Uterus (tissue), 4 donors: Measurements from ENCODE around the gene PPIG. TPM values are rescaled to one million over a fixed set of nuclear protein-coding genes. Genes with fewer than 3 reads are reported as not detected.
"Not testable (repeated sequence)": the region's sequence is repeated elsewhere in the genome, so short reads cannot be mapped to it uniquely, and the experiment has no call there.

Experiments
- DNase-seq, 2 donors: peaks; one replicate each; pipeline ENCODE4 v3.0.0-alpha.2; 2019 to 2020
- H3K27ac ChIP-seq, 2 donors: fragments of 200-600 bp; sonication (generic); 1 replicate in 1 of 2; 2 replicates in 1 of 2; pipeline ENCODE4 v1.5.1; 2016 to 2018
- H3K27me3 ChIP-seq, 2 donors: fragments of 200-600 bp; sonication (generic); one replicate each; pipeline ENCODE4 v1.5.1; 2018 to 2019; ENCODE audit warnings: control low read depth in 1 of 2
- H3K36me3 ChIP-seq, 2 donors: fragments of 200-600 bp; sonication (generic); one replicate each; pipeline ENCODE4 v1.5.1; 2019; ENCODE audit warnings: control low read depth in 1 of 2
- H3K4me1 ChIP-seq, 2 donors: fragments of 200-600 bp; sonication (generic); one replicate each; pipeline ENCODE4 v1.5.1; 2018 to 2019; ENCODE audit warnings: control low read depth in 1 of 2
- H3K4me3 ChIP-seq, 2 donors: fragments of 200-600 bp; sonication (generic); 1 replicate in 1 of 2; 2 replicates in 1 of 2; pipeline ENCODE4 v1.5.1; 2018 to 2019; ENCODE audit warnings: mild to moderate bottlenecking in 1 of 2
- H3K9me3 ChIP-seq, 2 donors: fragments of 200-600 bp; sonication (generic); one replicate each; pipeline ENCODE4 v1.5.1; 2019; ENCODE audit warnings: control low read depth in 1 of 2
- POLR2A ChIP-seq, 2 donors: fragments of 450-650 bp; IDR thresholded peaks; one replicate each; pipeline ENCODE4 v1.6.1; 2016; ENCODE audit warnings: antibody characterized with exemption in 2 of 2, mild to moderate bottlenecking in 1 of 2, moderate library complexity in 1 of 2
- intact Hi-C: fragments of 100-400 bp; cut with DNase I; formaldehyde crosslinking; loops from one replicate; pipeline ENCODE4 v1.15.1; 2023; ENCODE audit warnings: low total_unique reads
- total RNA-seq, 4 donors: library from RNA; depleted of rRNA in 3 of 4; stranded (reverse); fragments of >200 nt in 3 of 4; gene quantifications; one replicate each; pipeline versions ENCODE4 v1.1.0 to v1.2.4, GENCODE V29; 2014 to 2023
- TF ChIP-seq, protein P1 (sequence below), 4 experiments: fragments of 200-600 bp in 2 of 4; fragments of 450-650 bp in 2 of 4; sonication (generic) in 2 of 4; IDR thresholded peaks; one replicate each; pipeline ENCODE4 v1.5.1; 2016 to 2019; ENCODE audit warnings: antibody characterized with exemption in 4 of 4, mild to moderate bottlenecking in 2 of 4, moderate library complexity in 1 of 4
- donor health status: DM: yes; HTN: yes; CAD: no.

PPIG gene
- total RNA-seq, 4 donors from 2014 or later: 24.3 to 83.4 (median 59.0) TPM

DNA sequence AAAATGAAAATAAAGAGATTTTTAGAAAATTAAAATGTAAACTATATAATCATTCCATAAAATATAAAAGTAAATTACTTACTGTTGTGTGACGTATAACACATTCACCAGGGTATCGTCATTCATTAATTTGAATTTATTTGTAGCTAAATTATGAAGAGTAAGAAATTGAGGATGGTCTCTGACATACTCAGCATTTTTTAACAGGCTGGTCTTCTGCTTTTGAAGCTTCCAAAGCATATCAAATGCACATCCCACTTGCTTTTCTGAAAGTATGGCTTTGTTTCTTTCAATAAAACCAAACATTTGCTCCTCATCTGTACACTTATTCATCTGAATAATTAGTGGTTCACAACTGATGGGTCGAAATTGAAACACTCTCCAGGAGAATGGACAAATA lies 12.6 kb upstream of the PPIG start:
- Histone ChIP-seq H3K27ac (no peak overlapping the region), H3K9me3 (no peaks in the 10 kb centered on the region), H3K4me3 (no peak overlapping the region), H3K36me3 (no peaks in the 10 kb centered on the region), H3K4me1 (peaks cover 0 to 4% of the 10 kb centered on the region in 2 donors), H3K27me3 (no peaks in the 10 kb centered on the region)
- TF ChIP-seq POLR2A (IDR thresholded peaks at IDR 0.05): no peak
- TF ChIP-seq, protein P1, sequence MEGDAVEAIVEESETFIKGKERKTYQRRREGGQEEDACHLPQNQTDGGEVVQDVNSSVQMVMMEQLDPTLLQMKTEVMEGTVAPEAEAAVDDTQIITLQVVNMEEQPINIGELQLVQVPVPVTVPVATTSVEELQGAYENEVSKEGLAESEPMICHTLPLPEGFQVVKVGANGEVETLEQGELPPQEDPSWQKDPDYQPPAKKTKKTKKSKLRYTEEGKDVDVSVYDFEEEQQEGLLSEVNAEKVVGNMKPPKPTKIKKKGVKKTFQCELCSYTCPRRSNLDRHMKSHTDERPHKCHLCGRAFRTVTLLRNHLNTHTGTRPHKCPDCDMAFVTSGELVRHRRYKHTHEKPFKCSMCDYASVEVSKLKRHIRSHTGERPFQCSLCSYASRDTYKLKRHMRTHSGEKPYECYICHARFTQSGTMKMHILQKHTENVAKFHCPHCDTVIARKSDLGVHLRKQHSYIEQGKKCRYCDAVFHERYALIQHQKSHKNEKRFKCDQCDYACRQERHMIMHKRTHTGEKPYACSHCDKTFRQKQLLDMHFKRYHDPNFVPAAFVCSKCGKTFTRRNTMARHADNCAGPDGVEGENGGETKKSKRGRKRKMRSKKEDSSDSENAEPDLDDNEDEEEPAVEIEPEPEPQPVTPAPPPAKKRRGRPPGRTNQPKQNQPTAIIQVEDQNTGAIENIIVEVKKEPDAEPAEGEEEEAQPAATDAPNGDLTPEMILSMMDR (IDR thresholded peaks at IDR 0.05): no peak
- intact Hi-C loops: no loop called here
- no peak for DNase-seq

DNA sequence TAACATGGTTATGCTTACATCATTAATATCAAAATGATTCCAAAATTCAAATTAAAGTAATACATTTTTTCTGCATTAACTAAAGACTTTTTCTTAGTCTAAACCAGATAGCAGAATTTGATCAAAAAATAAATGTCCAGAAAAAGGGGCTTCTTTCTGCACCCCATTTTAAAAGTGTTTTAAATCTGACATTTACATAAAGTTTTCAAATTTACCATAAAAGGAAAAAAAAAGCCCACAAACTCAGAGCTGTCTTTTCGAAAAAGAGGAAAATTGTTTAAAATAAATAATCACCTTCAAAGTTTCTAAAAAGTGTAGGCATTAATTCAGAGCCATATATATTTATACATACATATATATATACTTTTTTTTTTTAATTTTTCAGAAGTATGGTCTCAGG lies 12.0 kb upstream of the PPIG start:
- Histone ChIP-seq H3K36me3 (no peaks in the 10 kb centered on the region), H3K9me3 (no peaks in the 10 kb centered on the region), H3K4me1 (peaks cover 0 to 4% of the 10 kb centered on the region in 2 donors), H3K27me3 (no peaks in the 10 kb centered on the region), H3K27ac (no peak overlapping the region), H3K4me3 (no peak overlapping the region)
- intact Hi-C loops: no loop called here
- no peak for DNase-seq
- TF ChIP-seq, protein P1 (IDR thresholded peaks at IDR 0.05): no peak
- TF ChIP-seq POLR2A (IDR thresholded peaks at IDR 0.05): no peak

DNA sequence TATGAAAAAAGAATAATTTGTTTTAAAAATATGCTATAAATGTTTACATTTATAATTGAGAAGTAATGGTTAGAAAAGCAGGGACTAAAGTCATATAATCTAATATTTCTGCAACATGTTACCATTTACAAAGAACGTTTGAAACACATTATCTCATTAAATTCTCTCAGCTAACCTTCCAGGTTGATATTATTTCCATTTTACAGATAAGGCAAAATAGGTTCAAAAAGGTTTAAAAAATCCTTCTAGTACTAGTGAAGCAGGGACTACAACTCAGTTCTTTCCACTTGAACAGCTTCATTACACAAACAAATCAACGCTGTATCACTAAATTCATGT lies 11.4 kb upstream of the PPIG start:
- Histone ChIP-seq H3K27me3 (no peaks in the 10 kb centered on the region), H3K27ac (peak overlapping the region in 1 of 2 donors; percentile 59), H3K9me3 (no peaks in the 10 kb centered on the region), H3K36me3 (no peaks in the 10 kb centered on the region), H3K4me3 (peak overlapping the region; percentile 48 to 66), H3K4me1 (peaks cover 0 to 4% of the 10 kb centered on the region in 2 donors)
- no peak for DNase-seq
- intact Hi-C loops: no loop called here
- TF ChIP-seq POLR2A (IDR thresholded peaks at IDR 0.05): no peak
- TF ChIP-seq, protein P1 (IDR thresholded peaks at IDR 0.05): no peak

DNA sequence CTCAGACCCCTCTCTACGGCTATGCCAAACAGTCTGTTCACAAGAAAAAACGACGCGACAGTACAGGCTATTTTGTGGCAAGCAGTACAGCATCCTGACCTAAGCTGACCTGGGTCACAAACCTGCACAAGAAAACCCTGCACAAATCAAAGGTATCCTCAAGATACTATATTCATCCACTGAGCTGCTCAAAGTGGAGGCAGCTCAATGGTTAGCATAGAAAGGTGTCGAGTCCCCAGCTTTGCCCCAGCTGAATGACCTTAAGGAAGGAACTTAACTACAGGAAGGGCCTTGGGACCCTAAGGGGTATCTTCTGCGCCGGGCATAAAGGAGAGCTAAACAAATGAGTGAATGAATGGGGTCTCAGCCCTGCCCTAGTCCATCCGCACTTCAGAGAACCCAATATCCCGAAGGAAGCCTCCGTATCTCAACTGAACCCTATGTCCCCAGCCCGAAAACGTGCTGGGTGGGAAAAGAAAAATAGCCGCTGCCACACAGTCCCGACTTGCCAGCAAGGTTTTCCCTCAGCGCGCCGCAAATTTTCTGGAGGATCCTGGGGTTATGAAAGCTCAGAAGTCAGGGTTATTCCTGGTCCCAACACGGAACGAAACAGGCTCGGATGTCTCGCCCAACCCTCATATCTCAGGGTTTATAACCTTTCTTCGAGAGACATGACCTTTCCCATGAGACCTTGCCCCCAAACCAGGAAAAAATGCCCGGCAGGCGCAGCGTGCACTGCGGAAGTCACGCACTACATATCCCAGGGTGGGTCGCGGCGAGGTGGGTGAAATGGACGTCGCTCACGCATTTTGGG lies 10.8 kb upstream of the PPIG start, which contains the start of gene FASTKD1:
TSS of gene FASTKD1 (minus strand) at position 706 of the 814 bp plus-strand sequence. CDS start 1,836 bp downstream, outside the sequence.
- intact Hi-C loops: no loop called here
- H3K27ac ChIP-seq: peak within 1 kb of the TSS; percentile 54 to 59

DNA sequence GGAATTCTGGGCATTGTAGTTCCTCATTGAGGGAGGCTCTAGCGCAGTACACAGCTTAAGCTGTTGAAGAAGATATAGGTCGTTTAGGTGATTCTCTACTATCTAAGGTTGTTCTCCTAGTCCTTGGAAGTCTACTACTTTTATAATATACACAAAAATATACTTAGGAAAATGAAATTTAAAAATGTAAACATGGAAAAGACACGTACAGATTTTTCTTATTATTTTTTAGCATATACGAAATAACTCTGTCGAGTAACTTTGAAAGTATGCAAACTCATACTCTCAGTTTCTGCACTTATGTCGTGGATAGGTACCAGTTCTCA lies 10.2 kb upstream of the PPIG start:
- H3K36me3 ChIP-seq: no peaks in the 10 kb centered on the region
- peak overlapping the region; percentile 48 to 66 for H3K4me3 ChIP-seq
- no peak for TF ChIP-seq POLR2A (IDR thresholded peaks at IDR 0.05)
- TF ChIP-seq, protein P1 (IDR thresholded peaks at IDR 0.05): no peak
- peaks cover 0 to 4% of the 10 kb centered on the region in 2 donors for H3K4me1 ChIP-seq
- no peaks in the 10 kb centered on the region for H3K9me3 ChIP-seq
- no peaks in the 10 kb centered on the region for H3K27me3 ChIP-seq
- H3K27ac ChIP-seq: peak overlapping the region; percentile 54 to 59
- no peak for DNase-seq
- intact Hi-C loops: no loop called here

More for the DNA sequence above, 10.8 kb upstream of the PPIG start, which contains the start of gene FASTKD1:
- H3K27me3 ChIP-seq: no peaks in the 10 kb centered on the region
- H3K4me3 ChIP-seq: peak within 1 kb of the TSS; percentile 48 to 66
- no peaks in the 10 kb centered on the region for H3K36me3 ChIP-seq
- peak; percentile 81 to 85 for DNase-seq
- H3K9me3 ChIP-seq: no peaks in the 10 kb centered on the region
- peak in 1 of 2 donors; percentile 21 for TF ChIP-seq POLR2A (IDR thresholded peaks at IDR 0.05)
- TF ChIP-seq, protein P1 (IDR thresholded peaks at IDR 0.05): peak in 1 of 4 experiments; percentile 16
- H3K4me1 ChIP-seq: peaks cover 0 to 4% of the 10 kb centered on the region in 2 donors

DNA sequence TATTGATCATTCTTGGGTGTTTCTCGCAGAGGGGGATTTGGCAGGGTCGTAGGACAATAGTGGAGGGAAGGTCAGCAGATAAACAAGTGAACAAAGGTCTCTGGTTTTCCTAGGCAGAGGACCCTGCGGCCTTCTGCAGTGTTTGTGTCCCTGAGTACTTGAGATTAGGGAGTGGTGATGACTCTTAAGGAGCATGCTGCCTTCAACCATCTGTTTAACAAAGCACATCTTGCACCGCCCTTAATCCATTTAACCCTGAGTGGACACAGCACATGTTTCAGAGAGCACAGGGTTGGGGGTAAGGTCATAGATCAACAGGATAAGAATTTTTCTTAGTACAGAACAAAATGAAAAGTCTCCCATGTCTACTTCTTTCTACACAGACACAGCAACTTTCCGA lies 9.6 kb upstream of the PPIG start:
- H3K4me3 ChIP-seq, H3K36me3 ChIP-seq, H3K4me1 ChIP-seq, DNase-seq, H3K27me3 ChIP-seq, H3K9me3 ChIP-seq, H3K27ac ChIP-seq, intact Hi-C loops: not testable (repeated sequence)

DNA sequence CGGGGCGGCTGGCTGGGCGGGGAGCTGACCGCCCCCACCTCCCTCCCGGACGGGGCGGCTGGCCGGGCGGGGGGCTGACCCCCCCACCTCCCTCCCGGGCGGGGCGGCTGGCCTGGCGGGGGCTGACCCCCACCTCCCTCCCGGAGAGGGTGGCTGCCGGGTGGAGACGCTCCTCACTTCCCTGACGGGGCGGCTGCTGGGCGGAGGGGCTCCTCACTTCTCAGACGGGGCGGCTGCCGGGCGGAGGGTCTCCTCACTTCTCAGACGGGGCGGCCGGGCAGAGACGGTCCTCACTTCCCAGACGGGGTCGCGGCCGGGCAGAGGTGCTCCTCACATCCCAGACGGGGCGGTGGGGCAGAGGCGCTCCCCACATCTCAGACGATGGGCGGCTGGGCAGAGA lies 8.9 kb upstream of the PPIG start:
- intact Hi-C loops, DNase-seq, H3K36me3 ChIP-seq, H3K9me3 ChIP-seq, H3K27me3 ChIP-seq, H3K4me3 ChIP-seq, H3K4me1 ChIP-seq, H3K27ac ChIP-seq: not testable (repeated sequence)
